GM13977 (cell line): ENCODE data around the gene ANAPC13.

ENCODE experiments used
- DNase-seq: peaks from one replicate; pipeline ENCODE4 v3.0.0; 2012; ENCODE audit warnings: low spot score
- CTCF ChIP-seq: IDR thresholded peaks from 2 replicates; pipeline ENCODE4 v1.5.1; 2012; ENCODE audit warnings: mild to moderate bottlenecking, control low read depth; ENCODE audit not compliant: insufficient read depth; ENCODE audit errors: extremely low read depth, missing control alignments
- in situ Hi-C: fragments of 300-500 bp; cut with MboI; formaldehyde crosslinking; loops from one replicate; pipeline ENCODE4 v1.12.0; 2022; ENCODE audit warnings: low sequenced_read_pairs, low pct_unique_long_range_greater_than_20kb, mixed read lengths, inconsistent platforms; ENCODE audit not compliant: unreplicated experiment

Gene ANAPC13

DNA sequence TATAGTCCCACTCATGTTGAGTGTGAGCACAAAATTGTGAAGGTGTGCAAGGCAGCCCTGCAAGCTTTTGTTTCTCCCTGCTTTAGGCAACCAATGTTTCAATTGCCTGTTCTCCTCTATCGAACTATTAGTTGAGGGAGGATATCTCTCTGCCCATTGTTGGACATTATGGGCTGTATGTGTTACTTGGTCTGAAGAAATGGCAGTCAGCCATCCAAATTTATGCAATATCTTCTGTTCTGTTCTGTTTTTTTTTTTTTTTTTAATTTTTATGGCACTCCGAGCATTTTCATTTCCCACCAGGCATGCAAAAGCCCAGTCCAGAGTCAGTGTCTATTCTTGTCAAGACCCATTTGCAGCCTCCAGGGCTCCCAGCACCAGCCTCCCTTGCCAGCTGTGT lies 44.0 kb downstream of the ANAPC13 start:
- no peak for DNase-seq
- in situ Hi-C loops = no loop called here
- no peak for TF ChIP-seq CTCF

DNA sequence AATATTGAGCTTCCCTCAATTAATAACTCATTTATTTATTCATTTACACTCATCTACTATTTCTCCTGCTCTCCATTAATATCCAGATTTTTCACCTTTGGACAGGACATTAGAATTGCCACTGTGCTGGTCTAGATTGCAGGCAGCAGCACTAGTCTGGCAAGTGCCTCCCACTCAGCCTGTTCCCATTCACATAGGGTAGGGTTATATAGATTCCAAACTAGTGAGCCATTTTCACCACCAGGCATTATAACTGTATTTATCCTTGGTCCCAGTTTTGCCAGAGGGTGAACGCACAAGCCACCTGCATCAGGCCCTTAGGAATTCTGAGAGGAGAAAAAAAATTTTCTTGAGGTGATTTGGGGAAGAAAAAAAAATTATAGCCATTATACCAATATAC lies 44.5 kb downstream of the ANAPC13 start:
- in situ Hi-C loops = no loop called here
- TF ChIP-seq CTCF = no peak
- DNase-seq = no peak

- TF ChIP-seq CTCF = no peak
- DNase-seq = no peak
- in situ Hi-C loops = no loop called here
Observed at GRCh38 chr3:134437211-134437752, 48.5 kb downstream of the ANAPC13 start.

DNA sequence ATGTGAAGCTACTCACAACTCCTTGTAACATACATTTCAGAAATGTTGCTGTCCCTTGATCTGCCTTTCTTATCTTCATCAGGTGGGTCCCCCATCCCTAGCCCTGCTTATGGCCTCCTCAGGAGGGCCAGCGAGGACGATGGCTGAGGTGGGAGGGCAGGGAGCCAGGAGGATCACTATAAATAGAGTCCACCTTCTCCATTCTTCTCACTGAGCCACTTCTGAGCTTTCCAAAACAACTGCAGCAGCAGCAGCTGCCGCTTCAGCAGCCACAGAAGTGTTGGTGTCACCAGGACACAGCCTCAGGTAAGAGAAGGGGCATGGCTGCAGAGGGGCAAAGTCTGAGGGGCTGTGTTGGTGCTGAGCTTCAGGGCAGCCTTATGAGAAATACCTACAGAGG lies 53.5 kb downstream of the ANAPC13 start:
- TF ChIP-seq CTCF = no peak
- in situ Hi-C loops = no loop called here
- no peak for DNase-seq

DNA sequence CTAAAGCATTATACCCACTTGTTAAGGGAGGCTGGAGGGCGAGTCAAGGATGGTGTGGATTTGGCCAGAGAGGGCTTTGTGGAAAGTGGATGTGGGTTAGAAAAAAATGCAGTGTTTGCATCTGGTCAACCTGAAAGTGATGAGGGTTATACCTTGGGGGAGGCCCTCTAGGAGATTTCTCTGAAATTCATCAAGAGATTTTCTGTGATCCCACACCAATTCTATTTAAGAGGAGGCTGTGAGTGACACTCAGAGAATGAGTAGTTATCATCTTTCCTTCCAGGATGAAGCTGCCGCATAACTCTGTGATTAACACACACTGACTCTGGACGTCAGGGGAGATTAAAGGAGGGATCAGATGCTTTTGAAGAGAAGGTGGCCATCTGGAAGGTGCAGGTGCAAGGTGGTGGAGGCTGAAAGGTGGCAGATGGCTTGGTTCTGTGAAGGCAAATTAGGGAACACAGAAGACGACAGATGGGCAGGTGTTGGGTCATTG lies 54.8 kb downstream of the ANAPC13 start:
- no peak for DNase-seq
- TF ChIP-seq CTCF = no peak
- in situ Hi-C loops = no loop called here

GRCh38 chr3:134430174-134430573 lies 55.6 kb downstream of the ANAPC13 start:
- TF ChIP-seq CTCF = no peak
- in situ Hi-C loops = no loop called here
- no peak for DNase-seq

DNA sequence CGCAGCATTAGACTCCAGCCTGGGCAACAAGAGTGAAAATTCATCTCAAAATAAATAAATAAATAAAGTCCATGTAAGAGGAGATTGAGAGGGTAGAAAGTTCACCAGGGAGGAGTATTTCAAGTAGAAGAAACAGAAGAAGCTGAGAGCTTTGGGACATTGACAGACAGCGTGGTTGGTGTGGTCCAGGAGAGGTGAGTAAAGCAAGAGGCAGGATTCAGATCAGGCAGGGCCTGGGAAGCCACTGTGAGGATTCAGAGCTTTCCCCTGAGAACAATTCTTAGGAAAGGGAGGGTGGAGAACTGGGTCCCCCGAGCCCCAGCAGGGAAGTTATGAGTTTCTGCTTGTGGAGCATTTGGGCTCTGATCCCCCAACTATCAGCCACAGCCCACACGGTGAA lies 57.4 kb downstream of the ANAPC13 start:
- in situ Hi-C loops = no loop called here
- TF ChIP-seq CTCF = no peak
- no peak for DNase-seq
